IgD-negative memory B cell (primary cell): ENCODE measurements around the gene THAP12. TPM values are rescaled to one million over a fixed set of nuclear protein-coding genes. Genes with fewer than 3 reads are reported as not detected.
"Not testable (repeated sequence)": the region's sequence is repeated elsewhere in the genome, so short reads cannot be mapped to it uniquely, and the experiment has no call there.

Experiments used
- H3K27ac Mint-ChIP-seq, 3 donors: one replicate each; pipeline ENCODE4 v1.8.0; 2020 to 2022; ENCODE audit warnings: mild to moderate bottlenecking in 3 of 3, mixed read lengths in 3 of 3, moderate library complexity in 1 of 3
- H3K27me3 Mint-ChIP-seq: one replicate; pipeline ENCODE4 v1.8.0; 2021; ENCODE audit warnings: mixed read lengths
- H3K36me3 Mint-ChIP-seq: one replicate; pipeline ENCODE4 v1.8.0; 2020; ENCODE audit warnings: mild to moderate bottlenecking, mixed read lengths
- H3K4me1 Mint-ChIP-seq, 3 donors: one replicate each; pipeline ENCODE4 v1.8.0; 2020 to 2022; ENCODE audit warnings: mixed read lengths in 3 of 3, mild to moderate bottlenecking in 1 of 3
- H3K4me3 Mint-ChIP-seq, 4 donors: one replicate each; pipeline ENCODE4 v1.8.0; 2020 to 2022; ENCODE audit warnings: mild to moderate bottlenecking in 4 of 4, mixed read lengths in 4 of 4, moderate library complexity in 3 of 4
- H3K9me3 Mint-ChIP-seq, 3 donors: one replicate each; pipeline ENCODE4 v1.8.0; 2020 to 2021; ENCODE audit warnings: mixed read lengths in 3 of 3, mild to moderate bottlenecking in 1 of 3
- polyA plus RNA-seq: library from polyadenylated mRNA; unstranded; fragments of 300-500 nt; fragmentation: Illumina TruSeq; gene quantifications from one replicate; pipeline ENCODE4 v1.2.3, GENCODE V29; 2021

THAP12 gene
- 62.7 TPM for polyA plus RNA-seq

GRCh38 chr11:76380977-76381719 is at the start of gene THAP12, which contains the start of gene GVQW3:
TSS of gene THAP12 (minus strand) at chr11:76381132. CDS start at chr11:76380836, 296 bp downstream.
TSS of gene GVQW3 (plus strand) at chr11:76381323. CDS start at chr11:76381829, 506 bp downstream.
- peak within 1 kb of the TSS; percentile 91 to 99 (median 98) for H3K4me3 Mint-ChIP-seq
- peak within 1 kb of the TSS; percentile 91 to 98 (median 95) for H3K27ac Mint-ChIP-seq
- H3K4me1 Mint-ChIP-seq: peaks cover 44 to 55% (median 50%) of the 10 kb centered on the region in 3 donors
- no peaks in the 10 kb centered on the region for H3K9me3 Mint-ChIP-seq
- no peaks in the 10 kb centered on the region for H3K27me3 Mint-ChIP-seq
- peaks cover 3% of the 10 kb centered on the region for H3K36me3 Mint-ChIP-seq

GRCh38 chr11:76426660-76427059 is 45.7 kb upstream of the THAP12 start:
- no peaks in the 10 kb centered on the region for H3K9me3 Mint-ChIP-seq
- H3K27ac Mint-ChIP-seq: no peak overlapping the region
- H3K4me1 Mint-ChIP-seq: peaks cover 0 to 9% (median 6%) of the 10 kb centered on the region in 3 donors
- no peaks in the 10 kb centered on the region for H3K36me3 Mint-ChIP-seq
- no peak overlapping the region for H3K4me3 Mint-ChIP-seq
- peaks cover 4% of the 10 kb centered on the region for H3K27me3 Mint-ChIP-seq

- Mint-ChIP-seq H3K4me3 (no peak overlapping the region), H3K27ac (no peak overlapping the region), H3K9me3 (no peaks in the 10 kb centered on the region), H3K36me3 (no peaks in the 10 kb centered on the region), H3K4me1 (peaks cover 0 to 9% (median 6%) of the 10 kb centered on the region in 3 donors), H3K27me3 (peaks cover 4% of the 10 kb centered on the region)
Measured at GRCh38 chr11:76424891-76425290, 44.0 kb upstream of the THAP12 start.

GRCh38 chr11:76424379-76424778 is 43.4 kb upstream of the THAP12 start:
- Mint-ChIP-seq H3K36me3 (no peaks in the 10 kb centered on the region), H3K27ac (no peak overlapping the region), H3K27me3 (peaks cover 4% of the 10 kb centered on the region), H3K9me3 (no peaks in the 10 kb centered on the region), H3K4me1 (peaks cover 0 to 9% (median 6%) of the 10 kb centered on the region in 3 donors), H3K4me3 (no peak overlapping the region)

- Mint-ChIP-seq H3K27ac (peak overlapping the region in 1 of 3 donors; percentile 57), H3K4me1 (peaks cover 0 to 7% (median 6%) of the 10 kb centered on the region in 3 donors), H3K27me3 (peaks cover 2% of the 10 kb centered on the region), H3K36me3 (no peaks in the 10 kb centered on the region), H3K9me3 (no peaks in the 10 kb centered on the region), H3K4me3 (no peak overlapping the region)
Measured at GRCh38 chr11:76419896-76420295, 39.0 kb upstream of the THAP12 start.

GRCh38 chr11:76415073-76415472 is 34.1 kb upstream of the THAP12 start:
- Mint-ChIP-seq H3K4me3 (no peak overlapping the region), H3K27me3 (peaks cover 7% of the 10 kb centered on the region), H3K9me3 (no peaks in the 10 kb centered on the region), H3K4me1 (no peaks in the 10 kb centered on the region), H3K27ac (no peak overlapping the region), H3K36me3 (peaks cover 2% of the 10 kb centered on the region)

- Mint-ChIP-seq H3K27me3 (peaks cover 8% of the 10 kb centered on the region), H3K9me3 (no peaks in the 10 kb centered on the region), H3K36me3 (peaks cover 2% of the 10 kb centered on the region), H3K27ac (no peak overlapping the region), H3K4me1 (no peaks in the 10 kb centered on the region), H3K4me3 (no peak overlapping the region)
Measured at GRCh38 chr11:76410851-76411357, 30.0 kb upstream of the THAP12 start.

GRCh38 chr11:76408171-76408965 is 27.4 kb upstream of the THAP12 start:
- H3K27me3 Mint-ChIP-seq: peaks cover 3% of the 10 kb centered on the region

GRCh38 chr11:76406359-76406758 is 25.4 kb upstream of the THAP12 start:
- Mint-ChIP-seq H3K4me1 (no peaks in the 10 kb centered on the region), H3K36me3 (no peaks in the 10 kb centered on the region), H3K4me3 (no peak overlapping the region), H3K27ac (no peak overlapping the region), H3K9me3 (no peaks in the 10 kb centered on the region), H3K27me3 (peaks cover 3% of the 10 kb centered on the region)

More at GRCh38 chr11:76408171-76408965, 27.4 kb upstream of the THAP12 start:
- no peaks in the 10 kb centered on the region for H3K4me1 Mint-ChIP-seq
- no peak overlapping the region for H3K4me3 Mint-ChIP-seq
- H3K27ac Mint-ChIP-seq: no peak overlapping the region
- H3K36me3 Mint-ChIP-seq: peaks cover 2% of the 10 kb centered on the region
- H3K9me3 Mint-ChIP-seq: no peaks in the 10 kb centered on the region

- H3K4me3 Mint-ChIP-seq, H3K4me1 Mint-ChIP-seq, H3K27me3 Mint-ChIP-seq, H3K9me3 Mint-ChIP-seq, H3K27ac Mint-ChIP-seq, H3K36me3 Mint-ChIP-seq: not testable (repeated sequence)
Measured at GRCh38 chr11:76401484-76401883, 20.6 kb upstream of the THAP12 start.

- H3K36me3 Mint-ChIP-seq: peaks cover 5% of the 10 kb centered on the region
- H3K27me3 Mint-ChIP-seq: no peaks in the 10 kb centered on the region
- no peak overlapping the region for H3K27ac Mint-ChIP-seq
- no peaks in the 10 kb centered on the region for H3K9me3 Mint-ChIP-seq
- H3K4me1 Mint-ChIP-seq: peaks cover 0 to 2% (median 1%) of the 10 kb centered on the region in 3 donors
- no peak overlapping the region for H3K4me3 Mint-ChIP-seq
Measured at GRCh38 chr11:76400967-76401366, 20.0 kb upstream of the THAP12 start.

GRCh38 chr11:76397383-76397782 is 16.5 kb upstream of the THAP12 start:
- no peaks in the 10 kb centered on the region for H3K9me3 Mint-ChIP-seq
- H3K27me3 Mint-ChIP-seq: no peaks in the 10 kb centered on the region
- peaks cover 3 to 8% (median 5%) of the 10 kb centered on the region in 3 donors for H3K4me1 Mint-ChIP-seq
- no peak overlapping the region for H3K4me3 Mint-ChIP-seq
- H3K27ac Mint-ChIP-seq: no peak overlapping the region
- H3K36me3 Mint-ChIP-seq: peaks cover 5% of the 10 kb centered on the region

- Mint-ChIP-seq H3K4me1 (peaks cover 3 to 6% (median 5%) of the 10 kb centered on the region in 3 donors), H3K27me3 (no peaks in the 10 kb centered on the region), H3K36me3 (peaks cover 2% of the 10 kb centered on the region), H3K9me3 (no peaks in the 10 kb centered on the region), H3K27ac (no peak overlapping the region), H3K4me3 (no peak overlapping the region)
Measured at GRCh38 chr11:76395296-76395695, 14.4 kb upstream of the THAP12 start.

- Mint-ChIP-seq H3K4me3 (no peak overlapping the region), H3K27ac (no peak overlapping the region), H3K9me3 (no peaks in the 10 kb centered on the region)
Measured at GRCh38 chr11:76394411-76394810, 13.5 kb upstream of the THAP12 start.

GRCh38 chr11:76392870-76393269 is 11.9 kb upstream of the THAP12 start:
- Mint-ChIP-seq H3K27ac (no peak overlapping the region), H3K27me3 (no peaks in the 10 kb centered on the region), H3K4me3 (no peak overlapping the region), H3K9me3 (no peaks in the 10 kb centered on the region), H3K36me3 (peaks cover 3% of the 10 kb centered on the region), H3K4me1 (peaks cover 3 to 10% (median 6%) of the 10 kb centered on the region in 3 donors)

More at GRCh38 chr11:76394411-76394810, 13.5 kb upstream of the THAP12 start:
- Mint-ChIP-seq H3K4me1 (peaks cover 3 to 7% (median 6%) of the 10 kb centered on the region in 3 donors), H3K27me3 (no peaks in the 10 kb centered on the region), H3K36me3 (peaks cover 3% of the 10 kb centered on the region)
